ENCODE results near the gene PTGIR.
A peak's percentile ranks its signal among the peaks of the same experiment; 100 is the strongest.
"Not testable (repeated sequence)": the region's sequence is repeated elsewhere in the genome, so short reads cannot be mapped to it uniquely, and the experiment has no call there.

PTGIR gene

DNA sequence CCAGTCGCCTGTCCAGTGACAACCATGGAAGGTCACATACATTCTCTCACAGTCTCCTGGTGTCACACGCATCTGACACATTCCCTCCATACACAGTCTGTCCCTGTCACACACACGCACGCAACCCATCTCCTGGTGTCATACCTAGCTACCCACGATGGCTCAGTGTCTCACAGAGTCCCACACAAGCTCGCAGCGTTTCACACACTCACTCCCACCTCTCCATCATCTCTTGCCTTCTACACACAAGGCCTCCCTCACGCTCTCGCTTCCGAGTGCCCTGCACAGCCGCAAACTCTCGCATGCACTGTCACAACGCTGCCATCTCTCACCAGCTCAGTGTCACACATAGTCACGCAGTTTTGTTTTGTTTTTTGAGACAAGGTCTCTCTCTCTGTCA is 12.3 kb upstream of the PTGIR start:
- DNase-seq (ENCODE audit: low spot score), result no peak

DNA sequence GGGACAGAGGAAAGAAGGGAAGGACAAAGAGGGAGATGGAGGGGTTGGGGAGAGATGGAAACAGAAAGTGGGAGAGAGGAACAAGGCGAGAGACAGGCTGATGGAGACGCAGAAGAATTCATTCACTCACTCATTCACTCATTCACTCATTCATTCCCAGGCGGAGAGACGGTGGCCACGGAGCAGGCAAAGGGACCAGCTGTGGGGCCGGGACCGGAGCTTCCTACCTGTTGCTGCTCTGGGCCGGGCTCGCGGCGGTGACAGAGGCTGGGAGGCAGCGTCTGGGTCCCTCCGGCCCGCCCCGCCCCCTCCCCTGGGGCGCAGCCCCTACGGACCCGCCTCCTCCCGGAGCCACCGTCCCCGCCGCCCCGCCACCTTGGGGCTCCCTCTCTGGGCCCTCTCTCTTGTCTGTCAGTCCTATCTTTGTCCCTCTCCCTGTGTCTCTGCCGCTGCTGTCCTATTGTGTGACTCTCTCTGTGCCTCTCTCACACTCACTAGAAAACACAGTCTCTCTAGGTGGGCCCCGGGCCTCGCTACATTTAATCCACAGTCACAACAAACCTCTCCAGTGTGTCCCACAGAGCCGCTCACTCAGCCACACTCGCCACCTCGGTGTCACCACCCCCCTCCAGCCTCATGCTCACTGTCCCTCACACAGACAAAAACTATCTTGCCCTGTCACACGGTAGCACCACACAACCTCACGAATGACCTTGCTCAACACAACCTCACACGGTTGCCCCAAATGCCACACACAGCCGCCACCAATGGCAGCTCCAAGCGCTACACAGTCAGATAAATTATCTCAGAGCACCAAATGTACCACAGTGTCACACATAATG is 11.3 kb upstream of the PTGIR start, which contains the start of gene GNG8:
Gene GNG8, minus strand, starts transcription at position 283 of the 842 bp plus-strand sequence. CDS start 1,520 bp downstream, outside the sequence.
- DNase-seq (ENCODE audit: low spot score), result no peak

DNA sequence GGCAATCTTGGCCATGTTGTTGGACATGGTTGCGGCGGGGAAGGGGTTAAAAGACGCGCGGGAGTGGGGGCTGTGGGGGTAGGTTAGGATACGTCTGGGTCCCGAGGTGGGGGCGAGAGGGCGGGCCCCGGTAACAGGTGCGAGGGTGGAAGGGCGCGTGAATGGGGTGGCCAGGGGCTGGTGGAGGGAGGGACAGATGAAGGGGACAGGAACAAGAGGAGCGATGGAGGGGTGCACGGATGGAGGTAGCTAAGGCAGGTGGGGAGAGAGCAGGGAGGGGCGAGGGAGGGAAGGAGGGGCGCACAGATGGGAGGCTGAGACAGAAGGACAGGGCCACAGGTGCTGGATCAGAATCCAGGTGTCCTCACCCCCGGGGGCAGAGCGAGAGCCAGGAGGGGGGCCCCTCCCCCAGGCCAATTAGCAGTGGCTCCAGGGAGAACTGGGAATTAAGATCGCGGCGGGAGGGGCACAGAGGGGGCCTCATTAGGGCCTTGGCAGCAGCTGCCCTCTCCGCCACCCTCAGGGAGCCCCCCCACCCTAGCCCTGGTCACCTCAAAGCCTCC is 9.8 kb upstream of the PTGIR start:
- no peak for DNase-seq (ENCODE audit: low spot score)

DNA sequence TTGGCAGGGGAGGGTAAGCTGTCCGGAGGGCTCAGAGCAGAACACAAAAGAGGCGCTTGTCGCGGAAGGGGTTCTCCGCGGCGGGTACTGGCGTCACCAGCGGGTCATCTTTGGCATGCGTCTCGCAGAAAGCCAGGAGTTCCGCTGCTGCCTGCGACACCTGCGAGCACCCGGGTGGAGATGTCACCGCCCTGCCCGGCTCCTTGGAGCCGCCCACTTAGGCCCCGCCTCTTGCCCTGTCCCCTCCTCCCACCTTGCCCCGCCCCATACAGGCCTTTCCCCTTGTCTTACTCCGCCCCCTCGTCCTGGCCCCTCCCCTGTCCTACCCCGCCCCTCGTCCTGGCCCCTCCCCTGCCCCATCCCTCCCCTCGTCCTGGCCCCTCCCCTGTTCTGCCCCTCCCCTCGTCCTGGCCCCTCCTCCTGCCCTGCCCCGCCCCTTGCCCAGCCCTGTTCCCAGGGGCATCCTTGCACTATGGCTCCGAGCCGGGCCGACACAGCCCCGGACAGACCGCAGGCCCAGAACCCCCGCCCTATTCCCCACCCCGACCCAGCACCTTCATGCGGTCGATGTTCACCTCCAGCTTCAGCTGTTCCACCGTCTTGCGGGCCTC is 9.3 kb upstream of the PTGIR start:
- peak; percentile 96 for DNase-seq (ENCODE audit: low spot score)

GRCh38 chr19:46633130-46633529 is 8.2 kb upstream of the PTGIR start:
- peak; percentile 42 for DNase-seq (ENCODE audit: low spot score)

DNA sequence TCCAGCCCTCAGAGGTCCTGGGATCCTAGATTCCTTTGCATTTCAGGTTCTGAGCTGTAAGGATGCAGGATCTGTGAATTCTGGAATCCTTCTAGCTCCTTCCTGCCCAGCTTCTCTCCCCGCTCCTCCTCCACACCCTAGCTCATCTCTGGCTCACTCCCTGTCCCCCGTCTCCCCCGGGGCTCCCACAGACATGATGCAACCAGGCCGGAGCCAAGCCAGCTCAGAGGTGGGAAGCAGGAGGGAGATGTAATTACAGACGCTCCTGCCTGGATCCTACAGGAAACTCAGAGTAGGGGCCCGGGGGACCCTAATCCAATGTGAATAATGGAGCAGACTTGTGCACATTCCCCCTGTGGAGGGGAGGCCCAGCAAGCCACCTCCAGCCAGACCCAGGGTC is 6.6 kb upstream of the PTGIR start:
- DNase-seq (ENCODE audit: low spot score), result no peak

DNA sequence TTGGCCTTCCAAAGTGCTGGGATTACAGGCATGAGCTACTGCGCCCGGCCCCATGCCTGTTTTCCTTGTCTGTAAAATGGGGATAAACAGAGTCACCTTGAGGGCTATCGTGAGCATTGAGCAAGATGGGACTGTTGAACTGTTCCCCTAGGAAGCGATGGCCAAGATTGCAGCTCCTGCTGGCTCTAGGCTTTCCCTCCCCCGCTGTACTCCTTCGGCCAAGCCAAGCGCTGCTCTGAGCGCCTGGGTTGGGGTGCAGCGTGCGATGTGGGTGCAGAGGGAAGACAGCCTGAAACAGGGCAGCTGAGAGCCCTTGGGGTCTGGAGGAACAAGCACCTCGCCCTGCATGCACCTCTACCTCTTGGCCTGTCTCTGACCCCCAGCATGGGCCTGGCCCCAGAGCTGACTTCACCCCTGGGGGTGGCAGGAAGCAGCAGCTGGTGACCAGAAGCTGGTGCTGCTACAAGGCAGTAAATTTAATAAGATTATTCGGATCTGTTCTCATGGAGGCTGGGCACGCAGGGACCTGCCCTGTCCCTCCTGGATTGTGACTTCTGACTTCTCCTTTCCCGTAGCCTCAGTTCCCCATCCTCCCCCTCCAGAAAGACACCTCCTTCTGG is 5.8 kb upstream of the PTGIR start:
- no peak for DNase-seq (ENCODE audit: low spot score)

GRCh38 chr19:46629546-46630025 is 4.7 kb upstream of the PTGIR start:
- DNase-seq (ENCODE audit: low spot score), result no peak

- DNase-seq (ENCODE audit: low spot score), result not testable (repeated sequence)
These were observed 4.1 kb upstream of the PTGIR start for GRCh38 chr19:46628970-46629369.

GRCh38 chr19:46626446-46626845 is 1.6 kb upstream of the PTGIR start:
- no peak for DNase-seq (ENCODE audit: low spot score)

- DNase-seq (ENCODE audit: low spot score), result no peak
These were observed 842 bp upstream of the PTGIR start for GRCh38 chr19:46625731-46626130.

DNA sequence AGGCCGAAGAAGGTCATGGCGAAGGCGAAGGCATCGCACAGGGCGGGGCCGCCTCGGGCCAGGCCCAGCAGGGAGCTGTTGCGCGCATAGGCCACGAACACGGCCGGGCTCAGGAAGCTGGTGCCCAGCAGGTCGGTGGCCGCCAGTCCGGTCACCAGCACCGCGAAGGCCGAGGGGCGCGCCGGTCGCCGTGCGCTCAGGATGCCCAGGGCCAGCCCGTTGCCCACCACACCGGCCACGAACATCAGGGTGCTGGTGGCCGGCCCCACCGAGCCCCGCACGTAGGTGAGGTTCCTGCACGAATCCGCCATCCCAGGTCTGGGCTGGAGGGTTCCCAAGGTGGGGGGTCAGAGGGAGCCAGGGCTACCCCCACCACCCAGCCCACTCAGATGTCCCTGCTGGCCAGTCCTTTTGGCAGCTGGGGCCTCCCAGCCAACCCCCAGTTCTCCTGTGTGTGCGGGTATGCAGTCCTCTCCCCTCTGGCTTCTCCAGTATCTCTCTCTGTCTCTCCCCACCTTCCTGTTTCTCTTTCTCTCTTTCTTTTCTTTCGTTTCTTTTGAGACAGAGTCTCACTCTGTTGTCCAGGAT is 880 bp downstream of the PTGIR start:
- no peak for DNase-seq (ENCODE audit: low spot score)

GRCh38 chr19:46622118-46622446 is 2.8 kb downstream of the PTGIR start:
- no peak for DNase-seq (ENCODE audit: low spot score)

- DNase-seq (ENCODE audit: low spot score), result no peak
These were observed 3.4 kb downstream of the PTGIR start for GRCh38 chr19:46621191-46622117.

DNA sequence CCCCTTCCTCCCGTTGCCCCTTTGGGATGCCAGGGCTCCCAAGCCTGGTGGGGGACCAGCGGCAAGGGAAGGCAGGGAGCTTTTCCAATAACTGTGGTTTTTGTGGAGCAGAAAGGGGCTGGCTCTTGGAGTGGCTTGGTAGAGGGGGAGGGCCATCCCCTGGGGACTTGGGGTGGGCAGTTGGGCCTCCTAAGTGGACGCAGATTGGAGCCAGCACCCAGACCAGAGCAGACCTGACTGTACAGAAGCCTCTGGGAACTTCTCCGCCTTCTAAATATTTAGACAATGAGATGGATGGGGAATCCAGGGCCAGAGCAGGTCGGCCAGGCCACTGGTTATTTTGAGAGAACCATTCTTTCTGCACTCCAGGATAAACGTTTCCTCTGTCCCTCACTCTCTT is 4.2 kb downstream of the PTGIR start:
- no peak for DNase-seq (ENCODE audit: low spot score)

DNA sequence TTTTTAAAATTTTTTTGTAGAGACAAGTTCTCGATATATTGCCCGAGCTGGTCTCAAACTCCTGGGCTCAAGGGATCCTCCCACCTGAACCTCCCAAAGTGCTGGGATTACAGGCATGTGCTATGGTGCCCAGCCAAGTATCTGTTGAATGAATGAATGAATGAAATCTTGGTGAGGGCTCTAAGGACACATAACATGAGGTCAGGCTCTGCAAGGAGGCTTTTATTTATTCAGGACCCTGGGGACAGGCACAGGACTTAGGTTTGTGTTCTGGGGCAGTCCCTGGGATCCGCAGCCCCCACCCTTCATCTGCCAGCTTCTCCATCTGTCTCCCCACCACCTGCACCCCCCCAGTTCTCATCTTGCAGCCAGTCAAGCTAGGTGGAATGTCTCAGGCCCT is 4.6 kb downstream of the PTGIR start:
- no peak for DNase-seq (ENCODE audit: low spot score)

DNA sequence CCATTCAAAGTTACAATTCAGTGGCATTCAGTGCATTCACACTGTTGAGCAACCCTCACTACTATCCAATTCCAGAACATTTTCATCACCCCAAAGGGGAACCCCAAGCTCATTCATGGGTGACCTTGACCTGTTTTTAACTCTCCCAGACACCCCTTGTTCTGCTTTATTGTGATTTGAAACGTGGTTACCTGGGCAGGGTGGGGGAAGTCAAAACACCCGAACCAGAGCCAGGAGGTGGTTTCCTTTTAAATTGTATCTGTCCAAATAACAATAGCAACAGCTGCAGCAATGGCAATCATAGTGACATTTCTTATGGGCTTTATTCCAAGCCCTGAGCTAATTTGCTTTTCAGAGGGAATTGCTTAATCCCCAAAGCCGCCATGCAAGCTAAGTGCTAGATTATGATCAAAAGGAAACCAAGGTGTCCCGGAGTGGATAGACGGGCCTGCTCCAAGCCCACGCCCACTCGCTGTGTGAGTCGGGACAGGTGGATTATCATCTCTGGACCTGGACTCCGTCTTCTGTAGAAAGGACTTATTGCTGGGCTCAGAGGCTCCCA is 6.1 kb downstream of the PTGIR start:
- DNase-seq (ENCODE audit: low spot score), result no peak

DNA sequence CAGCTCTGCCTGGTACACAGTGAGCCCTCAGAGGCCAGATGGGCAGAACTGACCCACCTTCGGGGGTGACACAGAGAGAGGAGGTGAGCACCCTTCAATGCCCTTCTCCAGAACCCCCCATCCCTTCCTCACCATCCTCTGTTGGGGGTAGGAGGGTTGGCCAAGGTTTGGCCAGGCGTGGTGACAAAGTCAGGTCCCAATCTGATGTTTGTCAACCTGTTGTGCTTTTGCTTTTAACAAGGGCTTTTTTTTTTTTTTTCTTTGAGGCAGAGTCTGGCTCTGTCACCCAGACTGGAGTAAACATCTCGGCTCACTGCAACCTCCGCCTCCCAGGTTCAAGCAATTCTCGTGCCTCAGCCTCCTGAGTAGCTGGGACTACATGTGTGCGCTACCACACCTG is 7.3 kb downstream of the PTGIR start:
- DNase-seq (ENCODE audit: low spot score), result no peak

DNA sequence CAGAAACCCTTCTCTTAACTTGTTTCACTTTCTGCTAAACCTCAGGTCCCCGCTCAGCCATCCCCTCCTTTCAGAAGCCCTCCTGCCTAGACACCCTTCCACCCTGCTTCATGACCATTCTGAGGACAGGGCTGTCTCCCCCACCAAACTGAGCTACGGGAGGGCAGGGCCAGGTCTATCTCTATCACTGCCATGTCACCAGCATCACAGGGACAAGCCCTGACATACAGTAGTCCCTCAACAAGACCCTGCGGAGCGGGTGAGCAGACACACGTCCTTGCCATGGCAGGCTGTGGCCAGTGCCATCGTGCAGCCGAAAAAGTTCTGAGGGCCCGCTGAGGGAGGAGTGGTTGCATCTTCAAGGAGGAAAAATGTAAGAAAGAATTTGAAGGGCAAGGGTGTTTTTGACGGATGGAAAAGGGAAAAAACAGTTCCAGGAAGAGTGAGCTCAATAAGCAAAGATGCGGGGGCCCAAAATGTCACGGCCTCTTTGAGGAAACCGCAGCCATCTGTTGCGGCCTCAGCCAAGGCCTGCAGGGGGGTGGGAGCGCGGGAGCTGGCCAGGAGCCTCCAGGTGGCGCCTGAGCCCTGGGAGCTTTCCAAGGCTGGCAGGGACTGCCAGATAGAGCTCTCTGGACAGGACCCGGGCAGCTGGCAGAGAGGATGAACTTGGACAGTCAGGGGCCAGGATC is 8.1 kb downstream of the PTGIR start:
- peak; percentile 76 for DNase-seq (ENCODE audit: low spot score)

- no peak for DNase-seq (ENCODE audit: low spot score)
These were observed 8.9 kb downstream of the PTGIR start for GRCh38 chr19:46615966-46616365.

Measured in ecto neural progenitor cell (in vitro differentiated cells).